Muscle of back (tissue), 13 donors: ENCODE results near the gene ZNF708. TPM values are rescaled to one million over a fixed set of nuclear protein-coding genes. Genes with fewer than 3 reads are reported as not detected.
A peak's percentile ranks its signal among the peaks of the same experiment; 100 is the strongest.
"Not testable (repeated sequence)": the region's sequence is repeated elsewhere in the genome, so short reads cannot be mapped to it uniquely, and the experiment has no call there.

Experiments
- DNase-seq, 3 donors: peaks; one replicate each; pipeline versions ENCODE4 v3.0.0 to v3.0.0-alpha.2; 2013
- long read RNA-seq, 9 donors: transcript quantifications; one replicate each; lab custom pipeline, GENCODE V29; 2026
- polyA plus RNA-seq, 10 donors: library from polyadenylated mRNA; unstranded; fragments of 120-200 nt; gene quantifications; one replicate each; pipeline ENCODE4 v1.2.1, GENCODE V29; 2013; ENCODE audit not compliant: insufficient read length in 10 of 10

The ZNF708 gene
- 10 to 100 TPM in 8 of 10 donors, 1 to 10 TPM in 2; 8.9 to 12.5 (median 10.5) TPM for polyA plus RNA-seq
- long read RNA-seq, donor 1, full-length matches to known transcripts: 4 of 4 reads
- long read RNA-seq, donor 1, partial matches to known transcripts: 0 of 4 reads
- long read RNA-seq, donor 1, other reads (novel, unspliced or antisense): 0 of 4 reads
- long read RNA-seq, donor 2, full-length matches to known transcripts: 2 of 2 reads
- long read RNA-seq, donor 2, partial matches to known transcripts: 0 of 2 reads
- long read RNA-seq, donor 2, other reads (novel, unspliced or antisense): 0 of 2 reads
- long read RNA-seq, donor 3: 0 reads
- long read RNA-seq, donor 4, partial matches to known transcripts: 6 of 7 reads
- long read RNA-seq, donor 4, other reads (novel, unspliced or antisense): 0 of 7 reads
- long read RNA-seq, donor 5, full-length matches to known transcripts: 6 of 6 reads
- long read RNA-seq, donor 5, partial matches to known transcripts: 0 of 6 reads
- long read RNA-seq, donor 5, other reads (novel, unspliced or antisense): 0 of 6 reads
- long read RNA-seq, donor 6, partial matches to known transcripts: 23 of 24 reads
- long read RNA-seq, donor 6, other reads (novel, unspliced or antisense): 0 of 24 reads
- long read RNA-seq, donor 7, full-length matches to known transcripts: 2 of 11 reads
- long read RNA-seq, donor 7, partial matches to known transcripts: 0 of 11 reads
- long read RNA-seq, donor 7, other reads (novel, unspliced or antisense): 9 of 11 reads
- long read RNA-seq, donor 8, full-length matches to known transcripts: 2 of 23 reads
- long read RNA-seq, donor 8, partial matches to known transcripts: 21 of 23 reads
- long read RNA-seq, donor 8, other reads (novel, unspliced or antisense): 0 of 23 reads
- long read RNA-seq, donor 9, full-length matches to known transcripts: 1 of 1 reads
- long read RNA-seq, donor 9, partial matches to known transcripts: 0 of 1 reads
- long read RNA-seq, donor 9, other reads (novel, unspliced or antisense): 0 of 1 reads

DNA sequence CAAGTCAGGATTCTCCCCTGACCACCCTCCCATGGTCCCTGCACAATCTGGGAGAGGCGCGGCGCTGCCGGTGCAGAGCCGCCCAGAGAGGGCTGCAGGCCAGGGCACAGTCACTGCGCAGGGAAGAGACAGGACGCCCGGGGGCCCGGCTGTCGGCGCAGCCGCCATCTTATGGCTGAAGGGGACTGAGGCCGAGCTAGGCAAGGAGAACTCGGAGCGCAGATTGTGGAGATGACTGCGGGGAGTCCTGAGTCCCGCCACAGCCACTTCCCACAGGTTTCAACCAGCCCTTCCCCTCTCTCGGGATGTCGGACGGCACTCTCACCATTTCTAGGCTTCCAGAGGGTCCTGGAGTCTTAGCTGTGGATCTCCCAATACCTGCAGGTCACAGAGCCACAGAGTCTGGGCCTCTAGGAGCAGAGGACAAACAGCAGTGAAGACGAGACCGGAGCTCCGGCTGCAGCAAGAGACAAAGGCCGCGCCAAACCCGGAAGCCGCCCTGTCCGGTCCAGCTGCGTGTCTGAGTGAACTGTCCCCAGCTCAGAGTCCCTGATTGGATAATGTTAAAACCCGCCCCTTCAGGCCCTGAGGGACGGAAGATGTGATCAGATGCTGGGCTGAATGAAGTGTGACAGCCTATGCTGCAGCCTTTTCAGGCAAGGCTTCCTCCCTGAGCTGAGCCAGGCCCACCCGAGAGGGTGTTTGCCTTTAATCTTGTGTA lies at the start of gene ZNF708:
TSS of gene ZNF708 (minus strand) at position 526 of the 721 bp plus-strand sequence. CDS start at position 328, 198 bp downstream.
- peak; percentile 92 to 96 (median 94) for DNase-seq

DNA sequence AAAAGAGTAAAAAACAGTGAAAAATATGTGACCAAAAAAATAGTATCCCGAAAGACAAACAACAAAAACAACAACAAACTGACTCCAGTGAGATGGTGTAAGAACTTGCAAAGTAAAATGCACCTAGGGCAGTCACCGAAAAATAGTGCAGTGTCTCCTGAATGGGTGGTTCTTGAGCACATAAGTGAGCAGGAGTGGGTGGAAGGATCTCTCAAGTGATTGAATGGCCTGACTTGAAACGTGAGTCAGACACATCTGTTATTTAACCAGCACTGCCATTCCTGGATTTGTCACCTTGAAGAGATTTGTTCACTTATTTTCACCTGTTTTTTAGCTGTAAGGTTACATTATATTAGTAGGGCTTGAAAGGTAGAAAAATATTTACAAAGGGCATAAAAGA lies 33.1 kb upstream of the ZNF708 start:
- DNase-seq: no peak

DNA sequence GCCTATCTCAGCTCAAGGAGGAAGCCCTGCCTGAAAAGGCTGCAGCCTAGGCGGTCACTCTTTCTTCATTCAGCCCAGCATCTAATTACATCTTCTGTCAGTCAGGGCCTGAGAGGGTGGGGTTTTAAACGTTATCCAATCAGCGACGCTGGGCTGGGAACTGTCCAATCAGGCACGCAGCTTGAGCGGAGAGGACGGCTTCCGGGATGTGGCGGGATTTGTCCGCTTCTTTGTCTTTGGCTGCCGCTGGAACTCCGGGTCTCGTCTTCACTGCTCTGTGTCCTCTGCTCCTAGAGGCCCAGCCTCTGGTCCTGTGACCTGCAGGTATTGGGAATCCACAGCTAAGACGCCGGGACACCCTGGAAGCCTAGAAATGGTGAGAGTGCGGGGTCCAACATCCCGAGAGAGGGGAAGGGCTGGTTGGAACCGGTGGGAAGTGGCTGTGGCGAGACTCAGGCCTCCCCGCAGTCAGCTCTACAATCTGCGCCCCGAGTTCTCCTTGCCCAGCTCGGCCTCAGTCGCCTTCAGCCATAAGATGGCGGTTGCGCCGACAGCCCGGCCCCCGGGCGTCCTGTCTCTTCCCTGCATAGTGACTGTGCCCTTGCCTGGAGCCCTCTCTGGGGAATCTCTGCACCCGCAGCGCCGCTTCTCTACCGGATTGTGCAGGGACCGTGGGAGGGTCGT lies 29.7 kb upstream of the ZNF708 start, which contains the start of gene ZNF738:
TSS of gene ZNF738 (plus strand) at position 233 of the 684 bp plus-strand sequence. CDS start at position 374, 141 bp downstream.
- DNase-seq: peak; percentile 96 to 98 (median 97)

- DNase-seq: no peak
Measured at GRCh38 chr19:21352830-21353229, 23.6 kb upstream of the ZNF708 start.

- not testable (repeated sequence) for DNase-seq
Measured at GRCh38 chr19:21344841-21345240, 15.6 kb upstream of the ZNF708 start.

DNA sequence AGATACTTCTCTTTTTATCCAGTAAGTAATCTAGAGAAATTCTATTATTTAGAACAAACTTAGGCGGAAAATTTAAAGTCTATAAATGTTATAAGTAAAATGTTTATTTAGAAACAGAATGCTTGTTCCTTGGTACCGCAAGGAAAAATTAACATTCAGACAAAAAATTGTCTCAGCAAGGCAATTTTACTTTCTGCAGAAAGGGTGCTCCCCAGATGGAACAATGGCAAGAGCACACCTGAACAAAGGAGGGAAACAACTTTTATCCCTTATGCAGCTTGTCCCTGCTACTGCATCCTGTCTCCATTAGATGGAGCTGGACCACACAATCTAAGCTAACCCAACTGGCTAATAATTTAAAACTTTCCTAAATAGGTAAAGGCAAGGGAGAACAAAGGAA lies 6.5 kb upstream of the ZNF708 start:
- no peak for DNase-seq

DNA sequence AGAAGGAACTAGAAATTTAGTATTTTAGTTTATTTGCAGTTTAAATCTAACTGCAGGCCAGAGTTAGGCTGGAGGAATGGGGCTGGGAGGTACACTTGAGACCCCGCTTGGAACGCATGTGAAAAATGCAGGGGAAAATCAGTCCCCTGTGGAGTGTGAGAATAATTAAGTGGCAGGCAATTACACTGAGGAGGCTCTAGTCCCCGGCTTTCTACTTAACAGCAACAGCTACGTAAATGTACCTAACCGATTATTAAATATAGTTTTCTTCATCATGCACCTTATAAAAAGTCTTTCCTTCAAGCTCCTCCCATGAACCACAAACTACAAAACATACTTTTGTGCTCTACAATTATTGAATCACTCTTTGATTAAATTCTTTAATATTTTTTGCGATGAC lies 804 bp downstream of the ZNF708 start:
- DNase-seq: peak in 2 of 3 donors; percentile 6 to 12

GRCh38 chr19:21326169-21326568 lies 3.0 kb downstream of the ZNF708 start:
- no peak for DNase-seq

DNA sequence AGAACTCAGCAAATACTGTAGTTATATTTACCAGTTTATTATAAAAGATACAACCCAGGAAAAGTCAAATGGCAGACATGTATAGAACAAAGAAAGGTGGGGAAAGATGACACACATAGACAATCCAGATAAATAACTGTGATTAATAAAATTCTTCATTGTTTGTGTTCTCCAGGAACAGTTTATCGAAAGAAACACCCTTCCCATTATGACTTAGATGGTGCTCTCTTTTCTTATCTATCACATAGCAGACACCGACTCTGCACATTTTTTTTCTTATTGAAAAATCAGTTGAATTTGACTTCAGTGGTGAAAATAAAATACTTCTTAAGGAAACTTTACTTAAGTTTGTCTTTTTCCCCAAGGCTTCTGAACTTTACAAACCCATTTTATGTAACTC lies 6.2 kb downstream of the ZNF708 start:
- DNase-seq: no peak

DNA sequence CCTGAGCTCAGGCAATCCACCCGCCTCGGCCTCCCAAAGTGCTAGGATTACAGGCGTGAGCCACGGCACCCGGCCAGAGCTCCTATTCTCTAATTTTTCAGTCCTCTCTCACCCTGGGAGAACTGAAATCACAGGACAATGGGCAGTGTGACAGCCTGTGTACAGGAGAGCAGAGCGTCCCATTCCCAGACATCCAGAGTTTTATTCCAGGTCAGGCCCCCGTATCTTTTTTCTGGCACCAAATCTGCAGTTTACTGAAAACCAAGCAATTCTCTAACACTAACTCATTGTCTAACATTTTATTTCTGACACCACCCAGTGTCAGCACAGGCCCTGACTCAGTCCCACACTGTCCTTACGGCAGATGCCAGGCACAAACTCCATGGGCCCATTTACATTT lies 6.7 kb downstream of the ZNF708 start:
- DNase-seq: no peak

GRCh38 chr19:21321996-21322395 lies 7.2 kb downstream of the ZNF708 start:
- no peak for DNase-seq

DNA sequence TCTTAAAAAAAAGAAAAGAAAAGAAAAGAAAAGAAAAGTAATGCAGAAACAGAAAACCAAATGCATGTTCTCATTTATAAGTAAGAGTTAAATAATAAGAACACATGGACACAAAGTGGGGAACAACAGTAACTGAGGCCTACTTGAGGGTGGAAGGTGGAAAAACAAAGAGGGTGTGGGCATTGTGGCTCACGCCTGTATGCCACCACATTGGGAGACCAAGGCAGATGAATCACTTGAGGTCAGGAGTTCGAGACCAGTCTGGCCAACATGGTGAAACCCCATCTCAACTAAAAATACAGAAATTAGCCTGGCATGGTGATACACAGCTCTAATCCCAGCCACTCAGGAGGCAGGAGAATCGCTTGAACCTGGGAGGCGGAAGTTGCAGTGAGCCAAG lies 8.1 kb downstream of the ZNF708 start:
- DNase-seq: no peak

GRCh38 chr19:21317821-21318220 lies 11.4 kb downstream of the ZNF708 start:
- no peak for DNase-seq

DNA sequence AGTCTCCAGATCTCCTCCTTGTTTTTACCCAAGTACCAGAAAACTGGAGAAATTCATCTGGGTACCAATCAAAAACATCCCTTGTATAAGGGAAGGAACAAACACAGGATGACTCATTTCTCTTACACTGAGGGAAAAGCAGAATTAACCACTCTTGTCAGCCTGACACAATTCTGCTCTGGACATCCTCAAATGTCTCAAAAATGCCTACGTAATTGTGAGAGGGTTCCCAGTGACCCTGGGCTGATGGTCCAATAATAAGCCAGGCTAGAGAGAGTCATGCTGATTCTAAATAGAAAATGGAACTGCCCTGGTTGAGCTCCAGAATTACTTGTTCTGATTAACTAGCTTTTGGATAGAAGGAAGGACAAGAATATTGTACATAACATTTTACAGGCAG lies 14.5 kb downstream of the ZNF708 start:
- no peak for DNase-seq

- not testable (repeated sequence) for DNase-seq
Measured at GRCh38 chr19:21312807-21313206, 16.4 kb downstream of the ZNF708 start.

DNA sequence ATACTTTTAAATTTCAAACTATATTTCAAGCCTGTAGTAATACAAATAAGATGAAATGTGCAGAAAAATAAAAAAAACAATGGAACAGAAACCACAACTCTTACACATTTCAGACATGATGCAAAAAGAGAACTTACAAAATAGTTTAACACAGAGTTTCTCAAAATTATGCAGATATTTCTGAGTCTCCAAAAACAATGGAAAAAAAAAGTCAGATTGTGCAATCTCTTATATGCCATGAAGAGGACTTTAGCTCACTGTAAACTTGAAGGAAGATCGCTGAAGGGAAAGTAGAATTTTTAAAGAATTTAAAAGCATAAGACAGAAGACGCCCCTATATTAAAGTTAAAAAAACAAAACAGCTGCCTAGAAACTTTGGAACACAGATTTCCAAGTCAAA lies 20.4 kb downstream of the ZNF708 start:
- DNase-seq: no peak

DNA sequence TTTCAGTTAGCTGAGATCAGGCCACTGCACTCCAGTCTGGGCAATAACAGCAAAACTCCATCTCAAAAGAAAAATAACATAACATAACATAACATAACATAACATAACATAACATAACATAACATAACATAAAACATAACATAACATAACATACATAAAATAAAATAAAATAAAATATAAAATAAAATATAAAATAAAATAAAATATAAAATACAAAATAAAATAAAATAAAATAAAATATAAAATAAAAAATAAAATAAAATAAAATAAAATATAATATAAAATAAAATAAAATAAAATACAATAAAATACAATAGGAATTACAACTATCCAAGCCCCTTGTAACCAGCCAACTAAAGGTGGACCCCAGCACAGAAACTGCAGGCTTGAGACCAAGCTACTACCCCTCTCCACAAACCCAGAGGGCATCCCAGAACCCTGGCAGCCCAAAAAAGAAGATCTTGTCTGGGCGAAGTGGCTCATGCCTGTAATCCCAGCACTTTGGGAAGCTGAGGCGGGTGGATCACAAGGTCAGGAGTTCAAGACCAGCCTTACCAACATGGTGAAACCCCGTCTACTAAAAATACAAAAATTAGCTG lies 22.2 kb downstream of the ZNF708 start:
- DNase-seq: not testable (repeated sequence)

DNA sequence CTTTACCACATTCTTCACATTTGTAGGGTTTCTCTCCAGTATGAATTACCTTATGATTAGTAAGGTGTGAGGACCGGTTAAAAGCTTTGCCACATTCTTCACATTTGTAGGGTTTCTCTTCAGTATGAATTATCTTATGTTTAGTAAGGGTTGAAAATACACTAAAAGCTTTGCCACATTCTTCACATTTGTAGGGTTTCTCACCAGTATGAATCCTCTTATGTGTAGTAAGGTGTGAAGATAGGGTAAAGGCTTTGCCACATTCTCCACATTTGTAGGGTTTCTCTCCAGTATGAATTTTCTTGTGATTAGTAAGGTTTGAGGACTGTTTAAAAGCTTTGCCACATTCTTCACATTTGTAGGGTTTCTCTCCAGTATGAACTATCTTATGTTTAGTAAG lies 35.4 kb downstream of the ZNF708 start:
- DNase-seq: not testable (repeated sequence)

- DNase-seq: no peak
Measured at GRCh38 chr19:21269813-21270212, 59.4 kb downstream of the ZNF708 start.

DNA sequence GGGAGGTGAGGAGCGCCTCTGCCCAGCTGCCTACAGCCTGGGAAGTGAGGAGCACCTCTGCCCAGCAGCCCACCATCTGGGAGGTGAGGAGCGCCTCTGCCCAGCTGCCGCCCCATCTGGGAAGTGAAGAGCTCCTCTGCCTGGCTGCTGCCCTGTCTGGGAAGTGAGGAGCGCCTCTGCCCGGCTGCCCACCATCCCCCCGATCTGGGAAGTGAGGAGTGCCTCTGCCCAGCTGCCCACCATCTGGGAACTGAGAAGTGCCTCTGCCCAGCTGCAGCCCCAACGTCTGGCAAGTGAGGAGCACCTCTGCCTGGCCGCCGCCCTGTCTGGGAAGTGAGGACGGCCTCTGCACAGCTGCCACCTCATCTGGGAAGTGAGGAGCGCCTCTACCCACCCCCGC lies 64.3 kb downstream of the ZNF708 start:
- no peak for DNase-seq

DNA sequence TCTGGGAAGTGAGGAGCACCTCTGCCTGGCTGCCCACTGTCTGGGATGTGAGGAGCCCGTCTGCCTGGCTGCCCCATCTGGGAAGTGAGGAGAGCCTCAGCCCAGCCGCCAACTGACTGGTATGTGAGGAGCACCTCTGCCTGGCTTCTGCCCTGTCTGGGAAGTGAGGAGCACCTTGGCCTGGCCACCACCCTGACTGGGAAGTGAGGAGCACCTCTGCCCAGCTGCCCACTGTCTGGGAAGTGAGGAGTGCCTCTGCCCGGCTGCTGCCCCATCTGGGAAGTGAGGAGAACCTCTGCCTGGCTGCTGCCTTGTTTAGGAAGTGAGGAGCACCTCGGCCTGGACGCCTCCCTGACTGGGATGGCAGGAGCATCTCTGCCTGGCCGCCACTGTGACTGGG lies 64.8 kb downstream of the ZNF708 start:
- no peak for DNase-seq
